Muscle of back (tissue), 13 donors: ENCODE data around the gene STK32B. TPM values are rescaled to one million over a fixed set of nuclear protein-coding genes. Genes with fewer than 3 reads are reported as not detected.
"Not testable (repeated sequence)": the region's sequence is repeated elsewhere in the genome, so short reads cannot be mapped to it uniquely, and the experiment has no call there.

ENCODE experiments used
- DNase-seq, 3 donors: peaks; one replicate each; pipeline versions ENCODE4 v3.0.0 to v3.0.0-alpha.2; 2013
- long read RNA-seq, 9 donors: transcript quantifications; one replicate each; lab custom pipeline, GENCODE V29; 2026
- polyA plus RNA-seq, 10 donors: library from polyadenylated mRNA; unstranded; fragments of 120-200 nt; gene quantifications; one replicate each; pipeline ENCODE4 v1.2.1, GENCODE V29; 2013; ENCODE audit not compliant: insufficient read length in 10 of 10

STK32B gene
- polyA plus RNA-seq: 10 to 100 TPM in 2 of 10 donors, 1 to 10 TPM in 8; 5.6 to 13.3 (median 7.3) TPM
- long read RNA-seq, donor 1, partial matches to known transcripts: 0 of 1 reads
- long read RNA-seq, donor 1, other reads (novel, unspliced or antisense): 0 of 1 reads
- long read RNA-seq, donor 2: 0 reads
- long read RNA-seq, donor 3: 0 reads
- long read RNA-seq, donor 4, partial matches to known transcripts: 0 of 2 reads
- long read RNA-seq, donor 4, other reads (novel, unspliced or antisense): 0 of 2 reads
- long read RNA-seq, donor 5: 0 reads
- long read RNA-seq, donor 6, partial matches to known transcripts: 0 of 2 reads
- long read RNA-seq, donor 6, other reads (novel, unspliced or antisense): 0 of 2 reads
- long read RNA-seq, donor 7: 0 reads
- long read RNA-seq, donor 8, partial matches to known transcripts: 0 of 1 reads
- long read RNA-seq, donor 8, other reads (novel, unspliced or antisense): 0 of 1 reads
- long read RNA-seq, donor 9: 0 reads

- peak; percentile 43 to 88 (median 65) for DNase-seq
Observed at GRCh38 chr4:5051278-5052203, at the start of gene STK32B. Gene STK32B, plus strand, starts transcription at chr4:5051480.

DNA sequence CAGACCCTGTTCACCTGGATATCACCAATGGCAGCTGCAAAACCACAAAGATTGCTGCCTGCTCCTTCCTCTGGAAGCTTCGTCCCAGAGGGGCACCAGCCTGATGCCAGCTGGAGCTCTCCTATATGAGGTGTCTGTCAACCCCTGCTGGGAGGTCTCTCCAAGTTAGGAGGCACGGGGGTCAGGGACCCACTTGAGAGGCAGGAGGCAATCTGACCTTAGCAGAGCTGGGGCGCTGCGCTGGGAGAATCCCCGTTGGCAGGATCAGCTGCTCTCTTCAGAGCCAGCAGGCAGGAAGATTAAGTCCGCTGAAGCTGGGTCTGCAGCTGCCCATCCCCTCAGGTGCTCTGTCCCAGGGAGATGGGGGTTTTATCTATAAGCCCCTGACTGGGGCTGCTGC, 49.6 kb upstream of the STK32B start:
- DNase-seq: not testable (repeated sequence)

DNA sequence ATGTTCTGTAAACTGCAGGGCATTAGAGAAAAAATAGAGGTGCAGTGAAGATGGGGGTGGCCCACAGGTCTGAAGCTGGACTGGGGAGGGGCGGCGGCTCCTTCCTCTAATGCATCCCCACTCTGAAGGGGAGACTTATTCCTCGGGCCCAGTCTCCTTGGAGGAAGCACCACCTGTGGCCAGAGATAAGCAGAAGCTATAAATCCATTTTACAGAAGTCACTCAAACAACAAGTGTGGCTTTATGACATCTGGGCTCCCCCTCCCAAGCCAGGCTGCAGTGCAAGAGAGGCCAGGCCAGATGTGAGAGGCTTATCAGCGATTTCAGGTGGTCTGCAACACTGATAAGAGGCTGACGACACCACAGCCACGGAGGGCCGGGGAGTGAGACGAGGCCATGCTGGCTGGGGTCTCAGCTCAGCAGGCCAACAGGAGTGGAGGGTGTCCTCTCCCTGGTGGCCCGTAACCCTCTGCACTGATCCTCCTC, 47.9 kb upstream of the STK32B start:
- DNase-seq: no peak

DNA sequence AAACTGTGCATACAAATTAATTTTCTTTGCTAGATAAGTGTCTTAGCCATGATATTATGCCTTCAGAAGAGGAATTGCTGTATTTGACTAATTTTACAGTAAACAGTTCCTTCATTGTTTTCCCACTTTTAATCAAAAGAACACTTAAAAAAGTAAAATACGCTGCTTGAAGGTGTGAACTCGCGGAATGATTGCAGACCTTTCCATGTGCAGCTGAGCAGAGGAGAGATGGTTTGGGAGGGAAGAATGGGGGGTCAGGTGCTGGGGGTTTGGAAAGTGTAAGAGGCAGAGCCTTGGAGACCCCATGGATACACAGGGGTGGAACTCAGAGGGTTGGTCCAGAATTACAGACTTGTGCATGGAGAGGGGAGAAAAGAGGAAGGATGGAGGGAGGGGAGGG, 47.4 kb upstream of the STK32B start:
- no peak for DNase-seq

DNA sequence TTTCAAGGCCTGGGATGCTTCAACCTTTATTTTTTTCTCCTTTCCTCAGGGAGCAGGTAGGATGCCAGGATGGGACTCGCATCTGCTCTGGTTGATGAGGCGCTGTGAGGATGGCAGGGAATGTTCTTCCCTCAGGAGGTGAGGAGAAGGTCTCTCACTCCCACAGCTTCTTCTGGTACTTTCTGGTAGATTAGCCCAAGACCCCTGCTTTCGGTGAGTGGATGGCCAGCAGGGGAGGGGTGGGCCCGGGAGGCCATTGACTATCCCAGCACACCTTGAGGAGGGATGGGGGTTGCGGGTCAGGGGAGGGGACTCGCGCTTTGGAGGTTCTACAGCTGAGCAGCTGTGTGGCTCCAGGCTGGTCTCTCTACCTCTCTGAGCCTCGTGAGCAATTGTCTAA, 46.8 kb upstream of the STK32B start:
- DNase-seq: no peak

- not testable (repeated sequence) for DNase-seq
Observed at GRCh38 chr4:5006932-5007331, 44.3 kb upstream of the STK32B start.

- no peak for DNase-seq
Observed at GRCh38 chr4:5009796-5010195, 41.5 kb upstream of the STK32B start.

DNA sequence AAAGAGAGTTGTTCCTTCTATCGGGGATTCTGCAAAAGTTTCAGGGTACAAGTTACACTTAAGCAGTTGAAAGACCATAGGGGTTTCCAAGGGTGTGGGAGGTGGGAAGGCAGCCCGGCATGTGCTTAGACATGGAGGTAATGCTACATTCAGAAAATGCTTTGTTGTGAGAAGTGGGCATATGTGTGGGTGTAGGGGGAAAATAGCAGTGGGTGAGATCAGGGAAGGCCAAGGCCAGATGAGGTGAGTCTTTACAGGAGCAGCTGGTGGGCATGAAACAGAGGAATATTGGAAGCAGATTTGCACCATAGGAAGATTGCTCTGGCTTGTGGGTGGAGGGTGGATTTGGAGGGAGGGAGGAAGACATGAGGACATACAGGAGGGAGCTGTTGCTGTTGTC, 40.3 kb upstream of the STK32B start:
- no peak for DNase-seq

- no peak for DNase-seq
Observed at GRCh38 chr4:5012244-5012898, 38.9 kb upstream of the STK32B start.

DNA sequence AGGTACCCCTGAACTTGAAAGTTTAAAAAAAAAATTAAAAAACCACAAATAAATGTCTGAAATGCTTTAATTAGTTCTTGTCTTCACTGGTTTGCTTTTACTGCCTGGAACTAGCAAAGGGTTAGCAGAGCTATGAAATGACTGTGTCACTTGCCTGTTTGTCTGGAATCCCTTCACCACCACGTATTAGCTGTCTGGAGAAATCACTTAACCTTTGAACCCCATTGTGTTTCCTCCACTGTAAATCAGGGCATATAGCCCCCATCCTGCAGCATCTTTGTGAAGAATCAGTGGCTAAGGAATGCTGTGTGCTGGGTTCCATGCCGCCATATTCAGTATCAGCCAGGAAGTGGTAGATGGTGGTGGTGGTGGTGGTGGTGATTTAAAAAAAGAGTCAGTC, 38.3 kb upstream of the STK32B start:
- DNase-seq: no peak

- DNase-seq: no peak
Observed at GRCh38 chr4:5014007-5014682, 37.1 kb upstream of the STK32B start.

GRCh38 chr4:5018096-5018495, 33.2 kb upstream of the STK32B start:
- DNase-seq: no peak

DNA sequence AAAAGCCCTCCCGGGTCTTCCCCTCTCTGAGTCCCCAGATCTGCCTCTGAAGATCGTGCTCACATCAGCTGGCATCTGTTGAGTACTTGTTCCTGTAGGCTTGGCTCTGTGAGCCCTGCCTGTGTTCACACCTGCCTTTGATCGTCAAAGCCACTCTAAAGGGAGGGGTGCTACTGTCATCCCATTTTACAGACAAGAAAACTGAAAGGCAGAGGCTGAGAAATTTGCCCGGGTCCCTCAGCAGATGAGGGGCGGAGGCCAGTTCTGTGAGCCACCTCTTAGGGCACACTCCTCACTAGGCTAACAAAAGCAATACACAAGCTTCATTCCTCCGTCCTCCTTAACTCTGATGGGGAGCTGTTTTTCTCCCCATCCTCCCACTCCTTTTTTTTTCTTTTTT, 32.7 kb upstream of the STK32B start:
- no peak for DNase-seq

GRCh38 chr4:5019274-5019673, 32.0 kb upstream of the STK32B start, which contains the start of gene CYTL1:
Gene CYTL1, minus strand, starts transcription at chr4:5019458. Its CDS starts 13 bp downstream, at chr4:5019445.
- DNase-seq: peak in 1 of 3 donors; percentile 34

GRCh38 chr4:5019796-5020195, 31.5 kb upstream of the STK32B start:
- DNase-seq: no peak

GRCh38 chr4:5020341-5020740, 30.9 kb upstream of the STK32B start:
- DNase-seq: no peak

GRCh38 chr4:5021546-5021945, 29.7 kb upstream of the STK32B start:
- no peak for DNase-seq

GRCh38 chr4:5024673-5025072, 26.6 kb upstream of the STK32B start:
- no peak for DNase-seq

DNA sequence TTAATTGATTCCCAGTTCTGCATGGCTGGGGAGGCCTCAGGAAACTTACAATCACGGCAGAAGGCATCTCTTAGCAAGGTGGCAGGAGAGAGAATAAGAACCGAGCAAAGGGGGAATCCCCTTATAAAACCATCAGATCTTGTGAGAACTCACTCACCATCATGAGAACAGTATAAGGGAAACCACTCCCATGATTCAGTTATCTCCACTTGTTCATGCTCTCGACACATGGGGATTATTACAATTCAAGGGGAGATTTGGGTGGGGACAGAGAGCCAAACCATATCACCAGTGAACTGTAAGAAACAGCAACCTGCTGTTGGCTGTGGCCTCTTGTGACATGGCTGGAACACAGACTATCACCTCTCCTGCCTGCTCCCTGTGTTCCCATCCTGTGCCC, 24.9 kb upstream of the STK32B start:
- no peak for DNase-seq

DNA sequence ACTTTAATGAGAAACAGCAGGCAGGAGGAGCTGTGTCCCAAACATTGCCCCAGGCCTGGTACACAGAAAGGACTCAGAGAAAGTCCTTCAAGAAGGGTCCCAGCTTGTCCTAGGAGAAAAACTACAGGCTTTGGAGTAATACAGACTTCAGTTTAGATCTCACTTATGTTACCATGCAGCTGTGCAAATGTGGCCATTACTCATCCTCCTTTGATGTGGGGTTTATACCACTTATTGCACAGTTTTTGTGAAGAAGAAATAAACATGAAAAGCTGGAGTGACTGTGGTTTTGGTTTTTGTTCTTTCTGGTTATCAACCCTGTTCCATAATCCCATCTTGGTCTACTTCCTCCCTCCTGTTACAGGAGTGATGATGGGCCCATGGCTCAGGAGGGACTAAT, 23.9 kb upstream of the STK32B start:
- DNase-seq: no peak

GRCh38 chr4:5028480-5028879, 22.8 kb upstream of the STK32B start:
- no peak for DNase-seq
